DND-41 (cell line): ENCODE data around the gene TBC1D1.

Experiments
- ATAC-seq: fragments of 200-7000 bp; cut with Tn5 transposase; 3 replicates; pipeline ENCODE4 v1.9.1; 2021; ENCODE audit warnings: low read depth; ENCODE audit not compliant: insufficient read depth
- DNase-seq: peaks from one replicate; pipeline ENCODE4 v3.0.0-alpha.2; 2020
- H2AFZ ChIP-seq: 2 replicates; pipeline ENCODE4 v1.6.0; 2012; ENCODE audit warnings: low read depth, low read length
- H3K27ac ChIP-seq: 2 replicates; pipeline ENCODE4 v1.5.1; 2012; ENCODE audit warnings: low read length, inconsistent platforms
- H3K27me3 ChIP-seq: fragments of 200-600 bp; sonication (generic); 2 replicates; pipeline ENCODE4 v1.6.0; 2012; ENCODE audit warnings: low read length, mild to moderate bottlenecking, inconsistent platforms; ENCODE audit not compliant: insufficient read depth, poor library complexity
- H3K36me3 ChIP-seq: 2 replicates; pipeline ENCODE4 v1.5.1; 2012; ENCODE audit warnings: low read length, inconsistent platforms; ENCODE audit not compliant: insufficient read depth
- H3K4me1 ChIP-seq: 2 replicates; pipeline ENCODE4 v1.5.1; 2012; ENCODE audit warnings: mild to moderate bottlenecking, low read length; ENCODE audit not compliant: insufficient read depth
- H3K4me2 ChIP-seq: 2 replicates; pipeline ENCODE4 v1.6.0; 2012; ENCODE audit warnings: mild to moderate bottlenecking, moderate library complexity, low read length, inconsistent platforms; ENCODE audit not compliant: insufficient read depth
- H3K4me3 ChIP-seq, 2 experiments: fragments of 200-600 bp in 1 of 2; shearing (Covaris generic) in 1 of 2; 2 replicates each; pipeline ENCODE4 v1.5.1; 2012 to 2016; ENCODE audit warnings: inconsistent platforms in 2 of 2, low read length in 2 of 2, mild to moderate bottlenecking in 2 of 2, low read depth in 1 of 2, moderate library complexity in 1 of 2
- H3K79me2 ChIP-seq: 2 replicates; pipeline ENCODE4 v1.6.0; 2012; ENCODE audit warnings: low read length, inconsistent platforms; ENCODE audit not compliant: insufficient read depth
- H3K9ac ChIP-seq: 2 replicates; pipeline ENCODE4 v1.6.0; 2012; ENCODE audit warnings: low read depth, mild to moderate bottlenecking, inconsistent platforms, low read length, moderate library complexity
- H3K9me3 ChIP-seq: 2 replicates; pipeline ENCODE4 v1.5.1; 2012; ENCODE audit warnings: low read length, moderate library complexity, mild to moderate bottlenecking, inconsistent platforms; ENCODE audit not compliant: insufficient read depth, severe bottlenecking
- H4K20me1 ChIP-seq: 2 replicates; pipeline ENCODE4 v1.6.0; 2012; ENCODE audit warnings: low read length; ENCODE audit not compliant: insufficient read depth
- EZH2 ChIP-seq: IDR thresholded peaks from 3 replicates; pipeline ENCODE4 v1.6.1; 2012; ENCODE audit warnings: borderline replicate concordance, low read depth, mild to moderate bottlenecking, moderate library complexity, low read length, inconsistent platforms; ENCODE audit not compliant: severe bottlenecking
- TF ChIP-seq, protein P1 (sequence below): IDR thresholded peaks from 2 replicates; pipeline ENCODE4 v1.5.1; 2012; ENCODE audit warnings: borderline replicate concordance, low read length, moderate library complexity, mild to moderate bottlenecking; ENCODE audit not compliant: poor library complexity, severe bottlenecking; ENCODE audit errors: extremely low read depth

Gene TBC1D1

DNA sequence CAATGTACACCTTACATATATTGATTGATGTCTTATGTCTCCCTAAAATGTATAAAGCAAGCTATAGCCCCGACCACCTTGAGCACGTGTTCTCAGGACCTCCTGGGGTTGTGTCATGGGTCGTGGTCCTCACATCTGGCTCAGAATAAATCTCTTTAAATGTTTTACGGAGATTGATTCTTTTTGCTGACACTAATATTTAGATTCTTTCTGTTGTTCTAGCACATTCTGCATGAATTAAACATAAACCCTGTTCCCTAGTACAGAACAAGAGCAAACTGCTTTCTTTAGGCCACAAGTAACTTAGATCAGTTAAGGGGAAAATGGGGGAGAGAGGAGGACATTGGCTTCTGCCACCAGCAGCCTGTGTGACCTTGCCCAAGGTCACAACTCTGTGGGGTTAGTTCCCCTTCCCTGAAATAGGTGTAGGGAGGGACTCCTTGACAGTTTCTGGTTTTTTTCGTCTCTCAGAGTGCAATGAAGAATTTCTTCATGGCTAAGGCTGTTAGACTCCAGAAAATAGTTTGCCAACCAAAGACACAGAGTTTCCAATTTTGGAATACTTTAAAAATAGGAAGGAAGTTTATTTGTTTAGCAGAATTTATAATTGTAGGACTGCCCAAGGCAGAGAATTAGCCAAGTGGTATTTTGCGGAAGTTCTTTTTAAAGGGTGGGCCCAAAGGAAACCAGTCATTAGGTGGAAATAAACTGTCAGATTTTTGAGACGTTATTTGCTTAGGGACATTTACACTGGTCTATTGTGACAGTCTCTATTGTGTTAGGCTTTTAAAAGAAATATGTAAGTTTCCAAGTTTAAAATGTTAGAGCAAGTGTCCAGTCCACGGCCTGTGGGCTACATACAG lies 98.7 kb downstream of the TBC1D1 start:
- Histone ChIP-seq H3K27me3 (no peaks in the 10 kb centered on the region), H3K4me3 (no peak overlapping the region), H3K79me2 (peaks cover 55% of the 10 kb centered on the region), H2AFZ (no peak overlapping the region), H3K9ac (no peak overlapping the region), H3K4me2 (no peak overlapping the region), H3K36me3 (no peaks in the 10 kb centered on the region), H3K27ac (no peak overlapping the region), H3K4me1 (no peaks in the 10 kb centered on the region), H3K9me3 (no peaks in the 10 kb centered on the region), H4K20me1 (peaks cover 28% of the 10 kb centered on the region; the same call in 1 of the 2 replicates)
- TF ChIP-seq, protein P1, sequence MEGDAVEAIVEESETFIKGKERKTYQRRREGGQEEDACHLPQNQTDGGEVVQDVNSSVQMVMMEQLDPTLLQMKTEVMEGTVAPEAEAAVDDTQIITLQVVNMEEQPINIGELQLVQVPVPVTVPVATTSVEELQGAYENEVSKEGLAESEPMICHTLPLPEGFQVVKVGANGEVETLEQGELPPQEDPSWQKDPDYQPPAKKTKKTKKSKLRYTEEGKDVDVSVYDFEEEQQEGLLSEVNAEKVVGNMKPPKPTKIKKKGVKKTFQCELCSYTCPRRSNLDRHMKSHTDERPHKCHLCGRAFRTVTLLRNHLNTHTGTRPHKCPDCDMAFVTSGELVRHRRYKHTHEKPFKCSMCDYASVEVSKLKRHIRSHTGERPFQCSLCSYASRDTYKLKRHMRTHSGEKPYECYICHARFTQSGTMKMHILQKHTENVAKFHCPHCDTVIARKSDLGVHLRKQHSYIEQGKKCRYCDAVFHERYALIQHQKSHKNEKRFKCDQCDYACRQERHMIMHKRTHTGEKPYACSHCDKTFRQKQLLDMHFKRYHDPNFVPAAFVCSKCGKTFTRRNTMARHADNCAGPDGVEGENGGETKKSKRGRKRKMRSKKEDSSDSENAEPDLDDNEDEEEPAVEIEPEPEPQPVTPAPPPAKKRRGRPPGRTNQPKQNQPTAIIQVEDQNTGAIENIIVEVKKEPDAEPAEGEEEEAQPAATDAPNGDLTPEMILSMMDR: no peak
- no peak for TF ChIP-seq EZH2
- ATAC-seq (no peak), DNase-seq (no peak)

- Histone ChIP-seq H3K27me3 (no peaks in the 10 kb centered on the region), H4K20me1 (peaks cover 34% of the 10 kb centered on the region), H3K36me3 (no peaks in the 10 kb centered on the region), H2AFZ (no peak overlapping the region), H3K9me3 (no peaks in the 10 kb centered on the region), H3K27ac (no peak overlapping the region), H3K4me1 (no peaks in the 10 kb centered on the region), H3K9ac (no peak overlapping the region), H3K79me2 (peaks cover 57% of the 10 kb centered on the region), H3K4me3 (no peak overlapping the region), H3K4me2 (no peak overlapping the region)
- DNase-seq (no peak), ATAC-seq (no peak)
- no peak for TF ChIP-seq EZH2
- TF ChIP-seq, protein P1: no peak
Measured at GRCh38 chr4:37990731-37991245, 99.9 kb downstream of the TBC1D1 start.

DNA sequence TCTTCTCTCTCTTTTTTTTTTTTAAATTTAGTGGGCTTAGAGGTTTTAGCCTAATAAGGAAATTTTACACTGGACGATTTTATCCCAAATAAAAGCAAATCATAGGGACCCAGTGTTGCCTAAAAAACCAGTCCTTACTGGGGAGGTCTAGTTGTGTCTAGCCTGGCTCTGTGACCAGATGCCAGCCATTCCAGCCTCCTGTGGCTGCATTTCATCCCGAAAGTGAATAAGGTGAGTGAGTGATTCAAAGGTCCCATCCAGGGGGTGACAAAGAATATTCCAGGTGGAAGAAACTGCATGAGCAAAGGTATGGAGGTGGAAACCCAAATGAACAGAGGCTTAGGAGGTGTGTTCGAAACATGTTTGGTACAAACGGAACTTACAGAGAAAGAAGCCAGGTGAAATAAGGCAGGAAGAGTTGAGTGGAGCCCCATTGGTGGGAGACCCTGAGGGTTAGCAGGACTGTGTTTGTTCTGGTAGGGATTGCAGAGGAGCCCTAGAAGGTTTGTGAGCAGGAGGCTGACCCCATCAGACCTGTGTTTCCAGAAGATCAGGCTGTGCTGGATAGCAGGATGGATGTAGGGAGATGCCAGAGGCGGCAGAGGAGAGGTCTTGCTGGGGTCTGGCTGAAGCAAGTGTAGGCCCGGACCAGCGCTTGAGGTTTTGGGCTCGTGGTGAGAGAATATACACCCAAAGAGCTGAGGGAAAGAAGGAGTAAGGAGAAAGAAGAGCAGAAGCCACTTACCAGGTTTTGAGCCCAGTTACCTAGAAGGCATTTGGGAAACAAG lies 100.9 kb downstream of the TBC1D1 start:
- Histone ChIP-seq H2AFZ (no peak overlapping the region), H3K4me3 (no peak overlapping the region), H3K27ac (no peak overlapping the region), H4K20me1 (peaks cover 36% of the 10 kb centered on the region), H3K4me2 (no peak overlapping the region), H3K36me3 (no peaks in the 10 kb centered on the region), H3K9me3 (no peaks in the 10 kb centered on the region), H3K9ac (no peak overlapping the region), H3K4me1 (no peaks in the 10 kb centered on the region), H3K79me2 (peaks cover 56% of the 10 kb centered on the region), H3K27me3 (no peaks in the 10 kb centered on the region)
- no peak for TF ChIP-seq EZH2
- TF ChIP-seq, protein P1: no peak
- no peak for DNase-seq
- ATAC-seq: no peak
